A549 (cell line): ENCODE data around the gene IFI30.

ENCODE experiments used
- ESRRA ChIP-seq: fragments of 150-350 bp; IDR thresholded peaks from 2 replicates; pipeline ENCODE4 v1.6.1; 2014; ENCODE audit warnings: mild to moderate bottlenecking, low read length, borderline replicate concordance
- KDM1A ChIP-seq: fragments of 200-600 bp; sonication (generic); IDR thresholded peaks from 2 replicates; pipeline ENCODE4 v1.6.1; 2016; ENCODE audit warnings: low read depth, mild to moderate bottlenecking
- MYC ChIP-seq: IDR thresholded peaks from 2 replicates; pipeline ENCODE4 v1.6.1; 2012; ENCODE audit warnings: mild to moderate bottlenecking, inconsistent platforms, low read length, improper control_type of control experiment, borderline replicate concordance
- POLR2A ChIP-seq: IDR thresholded peaks from 2 replicates; pipeline ENCODE4 v1.6.1; 2012; ENCODE audit warnings: mild to moderate bottlenecking, low read length
- RCOR1 ChIP-seq: fragments of 150-350 bp; IDR thresholded peaks from 2 replicates; pipeline ENCODE4 v1.6.1; 2014; ENCODE audit warnings: antibody characterized with exemption, low read length, low read depth
- TF ChIP-seq, protein P1 (sequence below): fragments of 200-600 bp; sonication (generic); IDR thresholded peaks from 2 replicates; pipeline ENCODE4 v1.6.1; 2016; ENCODE audit warnings: antibody characterized with exemption, mild to moderate bottlenecking, moderate library complexity
- TF ChIP-seq, protein P2 (sequence below): fragments of >200 bp; sonication (Bioruptor Twin); formaldehyde crosslinking; IDR thresholded peaks from 3 replicates; pipeline ENCODE4 v1.5.1; 2016
- TF ChIP-seq, protein P3 (sequence below): IDR thresholded peaks from 2 replicates; pipeline ENCODE4 v1.6.1; 2012
- TF ChIP-seq, protein P4 (sequence below): fragments of 150-350 bp; IDR thresholded peaks from 2 replicates; pipeline ENCODE4 v1.6.1; 2014; ENCODE audit warnings: low read depth, mild to moderate bottlenecking, low read length
- TF ChIP-seq, protein P5 (sequence below): fragments of >200 bp; sonication (Bioruptor Twin); formaldehyde crosslinking; IDR thresholded peaks from 2 replicates; pipeline ENCODE4 v1.6.1; 2016

DNA sequence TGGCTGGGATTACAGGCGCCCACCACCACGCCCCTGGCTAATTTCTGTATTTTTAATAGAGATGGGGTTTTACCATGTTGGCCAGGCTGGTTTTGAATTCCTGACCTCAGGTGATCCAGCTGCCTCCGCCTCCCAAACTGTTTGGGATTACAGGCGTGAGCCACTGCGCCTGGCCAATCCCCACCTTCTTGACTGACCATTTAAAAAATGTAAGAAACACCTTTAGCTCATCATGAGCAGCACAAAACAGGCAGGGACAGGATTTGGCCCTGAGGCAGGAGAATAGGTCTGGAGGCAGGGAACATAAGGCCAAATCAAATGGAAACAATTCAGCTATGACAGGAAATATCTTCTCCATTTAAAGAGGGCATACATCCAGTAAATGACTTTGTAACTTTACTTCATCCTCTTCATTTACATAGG lies 18.0 kb downstream of the IFI30 start:
- TF ChIP-seq POLR2A (no peak), ESRRA (no peak), RCOR1 (no peak), MYC (no peak), KDM1A (no peak)
- TF ChIP-seq, protein P1, sequence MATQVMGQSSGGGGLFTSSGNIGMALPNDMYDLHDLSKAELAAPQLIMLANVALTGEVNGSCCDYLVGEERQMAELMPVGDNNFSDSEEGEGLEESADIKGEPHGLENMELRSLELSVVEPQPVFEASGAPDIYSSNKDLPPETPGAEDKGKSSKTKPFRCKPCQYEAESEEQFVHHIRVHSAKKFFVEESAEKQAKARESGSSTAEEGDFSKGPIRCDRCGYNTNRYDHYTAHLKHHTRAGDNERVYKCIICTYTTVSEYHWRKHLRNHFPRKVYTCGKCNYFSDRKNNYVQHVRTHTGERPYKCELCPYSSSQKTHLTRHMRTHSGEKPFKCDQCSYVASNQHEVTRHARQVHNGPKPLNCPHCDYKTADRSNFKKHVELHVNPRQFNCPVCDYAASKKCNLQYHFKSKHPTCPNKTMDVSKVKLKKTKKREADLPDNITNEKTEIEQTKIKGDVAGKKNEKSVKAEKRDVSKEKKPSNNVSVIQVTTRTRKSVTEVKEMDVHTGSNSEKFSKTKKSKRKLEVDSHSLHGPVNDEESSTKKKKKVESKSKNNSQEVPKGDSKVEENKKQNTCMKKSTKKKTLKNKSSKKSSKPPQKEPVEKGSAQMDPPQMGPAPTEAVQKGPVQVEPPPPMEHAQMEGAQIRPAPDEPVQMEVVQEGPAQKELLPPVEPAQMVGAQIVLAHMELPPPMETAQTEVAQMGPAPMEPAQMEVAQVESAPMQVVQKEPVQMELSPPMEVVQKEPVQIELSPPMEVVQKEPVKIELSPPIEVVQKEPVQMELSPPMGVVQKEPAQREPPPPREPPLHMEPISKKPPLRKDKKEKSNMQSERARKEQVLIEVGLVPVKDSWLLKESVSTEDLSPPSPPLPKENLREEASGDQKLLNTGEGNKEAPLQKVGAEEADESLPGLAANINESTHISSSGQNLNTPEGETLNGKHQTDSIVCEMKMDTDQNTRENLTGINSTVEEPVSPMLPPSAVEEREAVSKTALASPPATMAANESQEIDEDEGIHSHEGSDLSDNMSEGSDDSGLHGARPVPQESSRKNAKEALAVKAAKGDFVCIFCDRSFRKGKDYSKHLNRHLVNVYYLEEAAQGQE: no peak
- TF ChIP-seq, protein P2, sequence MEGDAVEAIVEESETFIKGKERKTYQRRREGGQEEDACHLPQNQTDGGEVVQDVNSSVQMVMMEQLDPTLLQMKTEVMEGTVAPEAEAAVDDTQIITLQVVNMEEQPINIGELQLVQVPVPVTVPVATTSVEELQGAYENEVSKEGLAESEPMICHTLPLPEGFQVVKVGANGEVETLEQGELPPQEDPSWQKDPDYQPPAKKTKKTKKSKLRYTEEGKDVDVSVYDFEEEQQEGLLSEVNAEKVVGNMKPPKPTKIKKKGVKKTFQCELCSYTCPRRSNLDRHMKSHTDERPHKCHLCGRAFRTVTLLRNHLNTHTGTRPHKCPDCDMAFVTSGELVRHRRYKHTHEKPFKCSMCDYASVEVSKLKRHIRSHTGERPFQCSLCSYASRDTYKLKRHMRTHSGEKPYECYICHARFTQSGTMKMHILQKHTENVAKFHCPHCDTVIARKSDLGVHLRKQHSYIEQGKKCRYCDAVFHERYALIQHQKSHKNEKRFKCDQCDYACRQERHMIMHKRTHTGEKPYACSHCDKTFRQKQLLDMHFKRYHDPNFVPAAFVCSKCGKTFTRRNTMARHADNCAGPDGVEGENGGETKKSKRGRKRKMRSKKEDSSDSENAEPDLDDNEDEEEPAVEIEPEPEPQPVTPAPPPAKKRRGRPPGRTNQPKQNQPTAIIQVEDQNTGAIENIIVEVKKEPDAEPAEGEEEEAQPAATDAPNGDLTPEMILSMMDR: no peak
- TF ChIP-seq, protein P3, sequence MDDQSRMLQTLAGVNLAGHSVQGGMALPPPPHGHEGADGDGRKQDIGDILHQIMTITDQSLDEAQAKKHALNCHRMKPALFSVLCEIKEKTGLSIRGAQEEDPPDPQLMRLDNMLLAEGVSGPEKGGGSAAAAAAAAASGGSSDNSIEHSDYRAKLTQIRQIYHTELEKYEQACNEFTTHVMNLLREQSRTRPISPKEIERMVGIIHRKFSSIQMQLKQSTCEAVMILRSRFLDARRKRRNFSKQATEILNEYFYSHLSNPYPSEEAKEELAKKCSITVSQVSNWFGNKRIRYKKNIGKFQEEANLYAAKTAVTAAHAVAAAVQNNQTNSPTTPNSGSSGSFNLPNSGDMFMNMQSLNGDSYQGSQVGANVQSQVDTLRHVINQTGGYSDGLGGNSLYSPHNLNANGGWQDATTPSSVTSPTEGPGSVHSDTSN: no peak
- TF ChIP-seq, protein P4, sequence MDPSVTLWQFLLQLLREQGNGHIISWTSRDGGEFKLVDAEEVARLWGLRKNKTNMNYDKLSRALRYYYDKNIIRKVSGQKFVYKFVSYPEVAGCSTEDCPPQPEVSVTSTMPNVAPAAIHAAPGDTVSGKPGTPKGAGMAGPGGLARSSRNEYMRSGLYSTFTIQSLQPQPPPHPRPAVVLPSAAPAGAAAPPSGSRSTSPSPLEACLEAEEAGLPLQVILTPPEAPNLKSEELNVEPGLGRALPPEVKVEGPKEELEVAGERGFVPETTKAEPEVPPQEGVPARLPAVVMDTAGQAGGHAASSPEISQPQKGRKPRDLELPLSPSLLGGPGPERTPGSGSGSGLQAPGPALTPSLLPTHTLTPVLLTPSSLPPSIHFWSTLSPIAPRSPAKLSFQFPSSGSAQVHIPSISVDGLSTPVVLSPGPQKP: no peak
- TF ChIP-seq, protein P5, sequence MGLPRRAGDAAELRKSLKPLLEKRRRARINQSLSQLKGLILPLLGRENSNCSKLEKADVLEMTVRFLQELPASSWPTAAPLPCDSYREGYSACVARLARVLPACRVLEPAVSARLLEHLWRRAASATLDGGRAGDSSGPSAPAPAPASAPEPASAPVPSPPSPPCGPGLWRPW: no peak
